GM18873 (cell line): ENCODE results near the gene MOXD1.
"Not testable (repeated sequence)": the region's sequence is repeated elsewhere in the genome, so short reads cannot be mapped to it uniquely, and the experiment has no call there.

ENCODE experiments used
- ATAC-seq: cut with Tn5 transposase; IDR thresholded peaks from one replicate; pipeline ENCODE4 v1.9.1; 2021; ENCODE audit warnings: mild to moderate bottlenecking, moderate library complexity, moderate number of reproducible peaks; ENCODE audit not compliant: unreplicated experiment, low FRiP score

Gene MOXD1

GRCh38 chr6:132286298-132287019, 114.8 kb downstream of the MOXD1 start:
- ATAC-seq, result no peak

- ATAC-seq, result no peak
Measured at GRCh38 chr6:132285004-132285780, 116.1 kb downstream of the MOXD1 start.

- ATAC-seq, result no peak
Measured at GRCh38 chr6:132282696-132283095, 118.6 kb downstream of the MOXD1 start.

GRCh38 chr6:132280436-132280835, 120.8 kb downstream of the MOXD1 start:
- ATAC-seq, result no peak

GRCh38 chr6:132279592-132280139, 121.6 kb downstream of the MOXD1 start:
- peak; percentile 85 for ATAC-seq

- no peak for ATAC-seq
Measured at GRCh38 chr6:132275066-132275970, 126.0 kb downstream of the MOXD1 start.

GRCh38 chr6:132272776-132273175, 128.5 kb downstream of the MOXD1 start:
- ATAC-seq, result no peak

- no peak for ATAC-seq
Measured at GRCh38 chr6:132270726-132271402, 130.4 kb downstream of the MOXD1 start.

- ATAC-seq, result not testable (repeated sequence)
Measured at GRCh38 chr6:132268666-132269065, 132.6 kb downstream of the MOXD1 start.

GRCh38 chr6:132268209-132268608, 133.1 kb downstream of the MOXD1 start:
- no peak for ATAC-seq

GRCh38 chr6:132265451-132266097, 135.7 kb downstream of the MOXD1 start:
- ATAC-seq, result no peak

- no peak for ATAC-seq
Measured at GRCh38 chr6:132264021-132264500, 137.2 kb downstream of the MOXD1 start.

- ATAC-seq, result no peak
Measured at GRCh38 chr6:132261354-132261753, 139.9 kb downstream of the MOXD1 start.

- no peak for ATAC-seq
Measured at GRCh38 chr6:132259070-132259469, 142.2 kb downstream of the MOXD1 start.

GRCh38 chr6:132257561-132257960, 143.7 kb downstream of the MOXD1 start:
- no peak for ATAC-seq

GRCh38 chr6:132256457-132256856, 144.8 kb downstream of the MOXD1 start:
- ATAC-seq, result no peak

GRCh38 chr6:132253906-132254305, 147.4 kb downstream of the MOXD1 start:
- ATAC-seq, result no peak

- ATAC-seq, result no peak
Measured at GRCh38 chr6:132253211-132253610, 148.1 kb downstream of the MOXD1 start.

- no peak for ATAC-seq
Measured at GRCh38 chr6:132252113-132252512, 149.2 kb downstream of the MOXD1 start.
